NCI-H2196 (cell line): ENCODE data around the gene NCAPH2.

Source experiments
- DNase-seq: peaks from one replicate; lab custom pipeline; 2025; ENCODE audit not compliant: unreplicated experiment; lab: John Stamatoyannopoulos, UW

NCAPH2 gene

DNA sequence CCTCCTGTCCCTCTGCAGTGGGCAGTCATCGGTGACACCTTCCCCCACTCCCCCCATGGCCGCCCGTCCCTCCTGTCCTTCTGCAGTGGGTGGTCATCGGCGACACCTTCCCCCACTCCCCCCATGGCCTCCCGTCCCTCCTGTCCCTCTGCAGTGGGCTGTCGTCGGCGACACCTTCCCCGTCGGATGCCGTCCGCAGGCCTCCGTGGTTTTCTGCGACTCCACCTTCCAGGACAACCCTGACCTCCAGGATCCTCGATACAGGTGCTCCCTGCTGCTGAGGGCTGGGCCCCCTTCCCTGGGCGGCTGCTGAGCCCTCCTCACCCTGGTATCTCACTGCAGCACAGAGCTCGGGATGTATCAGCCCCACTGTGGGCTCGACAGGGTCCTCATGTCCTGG is 19.1 kb upstream of the NCAPH2 start:
- no peak for DNase-seq

DNA sequence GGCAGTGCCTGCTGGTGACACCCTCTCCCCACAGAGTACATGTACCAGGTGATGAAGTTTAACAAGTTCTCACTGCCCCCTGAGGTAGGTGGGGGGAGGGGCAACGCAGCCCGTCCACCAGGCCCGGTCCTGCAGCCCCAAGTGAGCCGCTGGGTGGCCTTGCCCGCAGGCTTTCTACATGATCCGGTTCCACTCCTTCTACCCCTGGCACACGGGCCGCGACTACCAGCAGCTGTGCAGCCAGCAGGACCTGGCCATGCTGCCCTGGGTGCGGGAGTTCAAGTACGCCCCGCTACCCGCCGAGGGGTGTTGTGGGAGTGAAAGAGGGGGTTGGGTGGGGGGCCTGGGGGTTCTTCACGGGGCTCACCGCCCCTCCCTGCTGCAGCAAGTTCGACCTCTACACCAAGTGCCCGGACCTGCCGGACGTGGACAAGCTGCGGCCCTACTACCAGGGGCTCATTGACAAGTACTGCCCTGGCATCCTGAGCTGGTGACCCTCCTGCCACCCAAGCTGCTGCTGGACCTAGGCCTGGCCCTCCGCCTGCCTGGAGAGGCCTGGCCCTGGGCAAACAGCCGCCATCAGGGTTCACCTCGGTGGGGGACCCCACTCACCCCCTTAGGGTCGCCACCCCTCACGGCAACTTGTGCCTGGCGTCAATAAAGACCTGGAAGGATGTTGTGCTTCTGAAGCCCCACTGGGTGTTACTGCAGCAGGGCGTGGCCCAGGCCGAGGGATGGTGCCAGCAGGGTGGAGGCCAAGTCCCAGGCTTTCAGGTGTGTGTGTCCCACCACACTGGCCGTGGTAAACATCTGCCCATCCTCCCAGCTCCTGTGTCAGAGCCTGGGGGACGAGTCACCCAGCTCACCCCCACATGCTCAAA is 18.4 kb upstream of the NCAPH2 start:
- no peak for DNase-seq

DNA sequence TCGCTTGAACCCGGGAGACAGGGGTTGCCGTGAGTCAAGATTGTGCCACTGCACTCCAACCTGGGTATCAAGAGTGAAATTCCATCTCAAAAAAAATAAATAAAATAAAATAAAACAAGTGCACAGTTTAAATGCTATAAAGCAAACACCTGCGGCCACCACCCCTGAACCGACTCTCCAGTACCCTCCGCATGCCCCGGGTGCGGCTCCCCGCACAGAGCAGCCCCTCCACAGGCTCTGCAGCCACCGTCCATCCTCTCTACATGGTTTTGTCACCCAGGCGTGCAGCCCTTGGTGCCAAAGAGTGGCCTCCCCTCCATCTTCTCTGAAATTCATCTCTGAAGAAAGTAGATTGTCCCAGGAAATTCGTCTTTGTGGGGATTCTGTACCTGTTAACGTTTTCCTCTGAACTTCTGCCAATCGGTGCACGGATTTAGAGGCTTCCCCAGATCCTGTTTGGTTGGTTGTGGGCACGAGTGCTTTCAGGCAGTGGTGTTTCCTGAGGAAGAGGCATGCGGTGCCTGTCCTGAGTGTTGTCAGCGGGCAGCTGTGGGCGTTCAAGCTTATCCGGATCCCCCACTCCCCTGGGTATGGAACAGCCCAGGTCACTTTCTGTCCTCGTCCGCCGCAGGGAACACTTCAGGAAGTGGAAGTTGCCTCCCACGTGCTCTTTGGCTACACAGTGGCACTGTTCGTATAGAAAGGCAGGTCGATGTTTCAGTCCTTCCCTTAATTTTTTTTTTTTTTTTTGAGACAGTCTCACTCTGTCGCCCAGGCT is 17.3 kb upstream of the NCAPH2 start:
- no peak for DNase-seq

DNA sequence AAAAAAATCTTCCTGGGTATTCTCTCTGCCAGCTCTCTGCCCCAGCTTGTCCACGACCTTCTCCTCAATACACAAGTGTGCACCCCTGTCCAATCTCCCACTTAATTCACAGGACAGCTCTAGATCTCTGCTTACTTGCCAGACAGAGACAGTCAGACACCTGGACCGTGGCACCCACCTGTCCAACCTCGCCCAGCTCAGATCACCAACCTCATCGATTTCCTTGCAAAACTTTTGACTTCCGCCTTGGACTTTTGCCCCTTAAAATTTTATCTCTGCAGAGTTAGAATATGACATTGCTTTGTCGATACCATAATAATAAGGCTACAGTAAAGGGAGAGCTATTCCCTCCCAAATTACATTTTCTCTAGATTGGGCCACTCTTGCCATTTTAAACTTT is 10.9 kb upstream of the NCAPH2 start:
- DNase-seq: no peak

DNA sequence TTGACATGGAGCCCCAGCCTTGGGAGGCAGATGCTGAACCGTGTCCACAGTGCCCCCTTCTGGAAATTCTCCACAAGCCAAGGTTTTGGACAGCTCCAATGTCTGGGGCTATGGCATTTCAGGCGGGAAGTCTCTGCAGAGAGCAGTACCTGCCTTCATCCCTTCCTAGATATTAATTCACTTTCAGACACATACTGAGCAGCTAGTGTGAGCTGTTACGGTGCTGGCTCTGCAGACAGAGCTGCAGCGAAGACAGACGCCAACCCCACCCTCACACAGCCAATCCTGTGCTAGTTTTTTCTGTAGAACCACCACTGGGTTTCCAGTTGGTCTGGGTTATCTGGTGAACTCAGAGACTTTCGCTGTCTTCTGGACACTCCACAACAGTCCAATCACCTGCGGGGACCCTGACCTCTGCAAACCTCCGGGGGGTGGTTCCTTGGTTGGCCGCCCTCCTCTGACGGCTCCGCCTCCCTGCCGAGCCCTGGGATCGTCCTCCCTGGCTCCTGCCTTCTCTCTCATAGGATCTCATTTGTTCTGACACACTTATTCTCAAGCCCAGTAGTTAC is 9.6 kb upstream of the NCAPH2 start:
- DNase-seq: peak; percentile 61

DNA sequence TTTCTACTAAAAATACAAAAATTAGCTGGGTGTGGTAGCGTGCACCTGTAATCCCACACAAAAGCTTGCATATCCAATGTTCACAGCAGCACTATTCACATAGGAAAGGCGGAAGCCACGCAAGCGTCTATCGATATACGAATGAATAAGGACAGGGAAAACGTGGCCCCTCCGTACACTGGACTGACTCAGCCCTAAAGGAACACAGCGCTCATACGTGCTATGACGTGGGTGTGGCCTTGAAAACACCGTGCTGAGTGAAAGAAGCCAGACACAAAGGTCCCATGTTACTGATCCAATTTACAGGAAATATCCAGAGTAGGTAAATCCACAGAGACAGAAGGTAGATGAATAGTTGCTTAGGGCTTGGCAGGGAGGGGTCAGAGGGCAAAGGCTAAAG is 7.6 kb upstream of the NCAPH2 start:
- no peak for DNase-seq

DNA sequence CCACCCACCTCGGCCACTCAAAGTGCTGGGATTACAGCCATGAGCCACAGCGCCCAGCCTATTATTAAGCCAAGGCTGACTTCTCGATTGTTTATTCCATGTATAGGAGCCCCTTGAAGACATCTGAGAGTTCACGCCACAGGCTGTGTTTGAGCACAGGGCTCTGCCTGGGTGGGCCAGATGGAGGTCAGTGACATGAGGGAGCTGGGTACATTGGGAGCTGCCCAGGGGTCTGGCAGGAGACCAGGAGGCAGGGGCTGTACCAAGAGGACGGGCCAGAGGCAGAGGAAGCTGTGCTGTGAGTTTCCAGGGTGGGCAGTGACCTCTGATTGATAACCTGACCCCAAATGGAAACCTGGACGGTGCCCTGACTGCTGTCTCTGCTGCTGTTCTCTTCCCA is 5.9 kb upstream of the NCAPH2 start:
- DNase-seq: no peak

DNA sequence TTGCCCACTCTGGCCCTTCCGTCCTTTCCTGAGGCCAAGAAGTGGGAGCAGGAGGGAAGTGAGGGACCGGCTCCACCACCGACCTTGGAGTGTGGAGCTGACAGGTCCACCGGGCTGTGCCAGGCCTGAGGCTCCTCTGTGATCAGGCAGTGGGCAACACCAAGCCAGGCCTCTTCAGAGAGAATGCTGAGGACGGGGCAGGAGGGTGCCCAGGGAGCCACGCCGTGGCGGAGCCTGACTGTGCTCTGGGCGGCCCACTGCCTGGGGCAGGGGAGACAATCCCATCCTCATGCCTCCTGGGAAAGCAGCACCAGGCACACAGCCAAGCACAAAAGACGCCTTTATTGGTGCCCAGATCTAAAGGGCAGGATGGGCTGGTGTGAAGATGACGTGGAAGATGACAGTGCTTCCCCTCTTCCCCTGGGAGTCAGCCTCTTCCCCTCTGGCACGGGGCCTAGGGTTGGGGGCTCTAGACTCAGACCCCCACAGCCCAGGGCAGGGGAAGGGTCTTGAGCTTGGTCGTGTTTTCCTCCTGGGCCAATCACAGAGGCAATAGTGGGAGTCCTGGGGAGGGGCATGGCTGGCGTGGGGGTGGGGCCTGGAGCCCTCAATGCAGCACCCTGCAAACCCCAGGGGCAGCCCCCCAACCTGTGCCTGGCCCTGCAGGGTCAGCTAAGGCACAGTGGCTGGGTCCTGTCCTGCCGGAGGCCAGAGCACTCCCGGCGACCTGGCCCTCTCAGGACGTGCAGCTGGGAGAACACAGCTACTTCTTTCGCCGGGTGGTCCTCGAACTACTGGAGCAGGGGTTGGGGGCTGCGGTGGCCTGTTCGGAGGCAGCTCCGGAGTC is 5.2 kb upstream of the NCAPH2 start:
- no peak for DNase-seq

DNA sequence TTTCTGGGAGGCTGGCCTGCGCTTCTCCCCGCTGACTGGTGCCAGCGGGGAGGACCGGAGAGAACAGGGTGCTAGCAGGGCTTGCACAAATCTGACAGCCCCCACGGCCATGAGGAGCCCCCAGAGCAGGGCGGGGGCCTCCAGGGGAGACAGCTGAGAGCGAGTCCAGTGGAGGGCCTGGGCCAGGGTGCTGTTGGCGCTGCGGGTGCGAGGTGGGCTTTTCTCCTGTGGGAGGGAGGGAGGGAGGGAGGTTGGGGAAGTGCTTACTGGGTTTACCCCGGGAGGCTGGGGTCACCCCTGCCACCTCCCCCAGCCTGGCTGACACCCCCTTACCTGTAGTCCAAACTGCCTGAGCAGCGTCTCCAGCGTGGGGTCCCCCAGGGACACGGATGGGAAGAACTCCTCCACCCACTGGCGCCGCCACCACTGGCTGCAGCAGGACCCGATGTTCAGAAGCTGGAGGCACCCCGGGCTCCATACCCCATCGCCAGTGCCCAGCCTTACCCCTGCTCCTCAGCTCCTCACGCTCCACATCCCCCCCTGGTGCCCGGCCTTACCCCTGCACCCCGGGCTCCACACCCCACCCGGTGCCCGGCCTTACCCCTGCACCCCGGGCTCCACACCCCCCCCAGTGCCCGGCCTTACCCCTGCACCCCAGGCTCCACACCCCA is 4.4 kb upstream of the NCAPH2 start:
- DNase-seq: no peak

DNA sequence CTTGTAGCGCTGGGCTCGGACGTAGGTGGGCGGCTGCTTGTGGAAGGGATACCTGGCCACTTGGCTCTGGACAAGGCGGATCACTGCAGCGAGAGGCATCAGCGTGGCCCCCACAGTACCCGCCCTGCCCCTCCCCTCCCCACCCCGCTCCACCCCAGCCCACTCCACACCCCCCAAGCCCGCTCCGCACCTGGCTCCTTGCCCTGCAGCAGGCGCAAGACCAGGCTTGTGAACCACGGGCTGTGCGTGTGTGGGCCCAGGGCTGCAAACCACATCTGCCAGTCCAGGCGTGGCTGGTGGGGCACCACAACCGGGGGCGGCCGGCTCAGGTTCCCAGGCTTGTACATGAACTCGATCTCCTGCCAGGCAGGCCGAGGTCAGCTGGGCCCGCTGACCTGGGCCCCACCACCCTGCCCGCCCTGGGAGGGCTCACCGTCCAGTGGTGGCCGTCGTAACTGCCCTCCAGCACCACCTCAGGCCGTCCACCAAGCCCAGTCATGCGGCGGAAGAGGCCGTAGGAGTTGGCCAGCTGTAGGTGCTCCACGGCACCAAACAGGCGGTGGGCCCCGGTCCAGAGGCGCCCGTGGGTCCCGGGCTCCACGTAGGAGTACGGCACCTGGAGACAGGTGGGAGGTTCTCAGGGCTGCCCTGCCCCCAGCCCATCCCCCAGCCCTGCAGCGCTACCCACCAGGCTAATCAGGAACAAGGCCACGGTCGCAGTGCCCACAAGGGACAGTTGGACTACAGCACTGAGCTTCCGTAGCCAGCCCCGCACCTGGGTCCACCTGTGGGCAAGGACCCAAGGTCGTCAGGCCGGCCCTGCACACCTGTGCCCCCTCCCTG is 3.4 kb upstream of the NCAPH2 start:
- no peak for DNase-seq

DNA sequence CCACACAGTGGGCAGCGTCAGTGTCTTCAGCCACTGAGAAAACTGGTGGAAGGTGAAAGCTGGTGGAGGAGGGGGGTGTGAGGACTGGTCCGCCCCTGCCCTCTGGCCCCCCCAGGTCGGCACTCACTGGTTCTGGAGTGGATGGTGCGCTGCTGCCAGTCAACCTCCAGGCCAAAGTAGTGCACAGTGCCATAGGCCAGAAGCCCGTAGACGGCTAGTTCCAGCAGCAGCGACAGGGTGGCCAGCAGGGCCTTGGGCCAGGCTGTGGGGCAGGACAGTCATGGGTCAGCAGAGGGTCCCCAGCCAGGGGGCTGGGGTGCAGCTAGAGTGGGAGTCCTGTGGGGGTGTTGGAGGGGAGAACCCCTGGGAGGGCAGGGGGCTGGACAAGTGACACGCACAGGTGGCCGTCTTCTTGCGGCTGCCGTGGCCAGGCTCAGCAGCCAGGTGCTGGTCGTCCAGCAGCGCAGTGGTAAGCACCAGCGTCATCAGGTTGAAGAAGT is 2.7 kb upstream of the NCAPH2 start:
- no peak for DNase-seq

DNA sequence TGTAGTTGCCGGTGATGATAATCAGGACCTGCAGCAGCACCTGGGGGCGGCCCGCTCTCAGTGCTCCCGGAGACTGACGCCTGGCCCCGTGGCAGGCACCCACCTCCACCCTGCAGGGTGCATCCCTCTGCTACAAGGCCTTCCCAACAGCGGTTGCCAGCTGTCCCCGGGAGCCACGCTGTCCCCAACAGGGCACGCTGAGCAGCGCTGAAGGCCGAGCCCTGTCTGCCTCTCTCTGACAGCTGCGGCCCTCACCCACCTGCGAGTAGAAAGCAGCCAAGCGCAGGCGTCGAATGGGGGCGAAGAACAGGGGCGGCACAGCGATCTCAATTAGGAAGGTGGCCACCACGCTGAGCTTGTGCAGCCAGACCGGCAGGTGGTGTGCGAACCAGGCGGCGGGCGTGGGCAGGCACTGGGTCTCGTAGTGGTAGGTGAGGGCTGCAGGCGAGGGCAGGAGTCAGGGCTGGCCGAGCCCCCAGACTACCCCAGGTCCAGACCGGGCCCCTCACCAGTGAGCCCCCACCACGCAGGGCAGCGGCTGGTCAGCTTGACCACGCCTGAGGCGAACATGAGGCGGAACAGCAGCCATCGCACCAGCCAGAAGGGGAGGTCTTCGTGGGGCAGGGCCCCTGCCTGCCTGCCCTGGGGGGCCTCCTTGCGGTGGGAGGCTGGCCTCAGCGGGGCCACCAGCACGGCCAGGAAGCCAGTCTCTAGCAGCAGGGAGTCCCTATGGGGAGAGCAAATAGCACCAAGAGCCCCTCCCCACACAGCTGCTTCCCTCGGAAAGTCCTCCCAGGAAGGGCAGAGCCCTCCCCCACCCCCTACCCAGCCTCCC is 2.0 kb upstream of the NCAPH2 start:
- DNase-seq: no peak

DNA sequence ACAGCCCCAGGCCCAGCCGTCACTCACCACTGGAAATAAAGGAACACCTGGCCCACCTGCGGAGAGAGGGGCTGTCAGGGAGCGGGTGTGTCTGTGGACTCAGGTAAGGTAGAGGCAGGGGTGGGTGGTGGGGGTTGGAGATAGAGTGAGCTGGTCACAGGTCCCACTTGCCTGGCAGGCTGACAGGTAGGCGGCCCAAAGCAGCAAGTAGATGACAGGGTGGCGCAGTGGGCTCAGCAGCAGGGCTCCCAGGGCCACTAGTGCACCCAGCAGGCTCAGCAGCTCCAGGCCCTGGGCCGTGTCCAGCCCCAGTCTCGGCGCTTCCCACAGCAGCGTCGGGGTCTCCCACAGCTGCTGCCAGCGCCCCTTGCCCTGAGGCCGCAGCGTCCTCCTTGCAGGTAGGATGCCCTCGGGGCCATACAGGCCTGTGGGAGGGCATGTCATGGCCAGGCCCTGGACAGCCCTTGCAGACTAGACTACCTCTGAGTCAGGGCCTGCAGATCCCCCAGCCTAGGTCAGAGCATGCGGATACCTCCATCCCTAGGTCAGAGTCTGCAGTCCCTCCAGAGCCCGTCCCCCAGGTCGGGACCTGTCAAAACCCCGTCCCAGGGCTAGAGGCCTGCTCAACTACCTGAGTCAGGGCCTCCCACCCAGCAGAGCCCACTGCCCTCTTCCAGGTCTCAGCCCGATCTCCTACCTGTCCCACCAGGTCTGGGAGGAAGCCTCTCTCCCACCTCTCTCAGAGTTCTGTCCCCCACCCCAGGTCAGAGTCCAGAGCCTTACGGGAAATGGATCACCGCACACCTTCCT is 1.2 kb upstream of the NCAPH2 start:
- DNase-seq: no peak

DNA sequence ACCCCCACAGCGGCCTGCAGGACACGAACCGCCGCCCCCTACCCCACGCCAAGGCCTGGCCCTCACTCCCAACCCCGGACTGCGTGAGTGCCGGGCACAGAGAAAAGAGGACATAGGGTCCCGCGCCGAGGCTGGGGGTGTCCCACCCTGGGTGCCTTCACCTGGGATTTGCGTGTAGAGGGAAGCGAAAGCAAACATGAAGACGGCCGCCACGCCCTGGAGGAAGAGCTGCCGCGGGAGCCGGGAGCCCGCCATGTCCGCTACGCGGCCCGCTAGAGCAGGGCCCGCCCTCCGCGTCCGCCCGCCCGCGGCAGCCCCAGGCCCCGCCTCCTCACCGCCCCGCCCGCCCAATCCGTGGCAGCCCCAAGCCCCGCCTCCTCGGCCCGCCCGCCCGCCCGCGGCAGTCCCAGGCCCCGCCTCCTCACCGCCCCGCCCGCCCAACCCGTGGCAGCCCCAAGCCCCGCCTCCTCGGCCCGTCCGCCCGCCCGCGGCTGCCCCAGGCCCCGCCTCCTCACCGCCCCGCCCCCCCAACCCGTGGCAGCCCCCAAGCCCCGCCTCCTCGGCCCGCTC is 518 bp upstream of the NCAPH2 start, which contains the start of gene LMF2:
Gene LMF2, minus strand, starts transcription at position 282 of the 570 bp plus-strand sequence. Its CDS starts 27 bp downstream, at position 255.
- peak; percentile 84 for DNase-seq

DNA sequence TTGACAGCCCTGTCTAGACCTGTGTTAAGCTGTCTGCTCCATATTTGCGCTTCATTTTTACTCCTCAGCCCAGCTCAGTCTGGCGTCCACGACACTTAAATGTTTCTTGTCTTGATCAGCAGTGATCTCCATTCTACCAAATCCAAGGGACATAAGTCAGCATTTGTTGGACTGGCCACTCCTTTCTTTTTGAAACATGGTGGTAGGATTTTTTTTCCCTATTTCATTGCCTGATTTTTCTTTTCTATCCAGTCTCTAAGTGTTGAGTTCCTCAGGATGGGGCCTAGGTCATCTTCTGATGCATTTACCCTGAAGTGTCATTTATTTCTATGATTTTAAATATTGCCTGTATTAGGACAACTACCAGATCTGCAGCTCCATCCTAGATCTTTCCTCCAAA is 873 bp downstream of the NCAPH2 start:
- no peak for DNase-seq

DNA sequence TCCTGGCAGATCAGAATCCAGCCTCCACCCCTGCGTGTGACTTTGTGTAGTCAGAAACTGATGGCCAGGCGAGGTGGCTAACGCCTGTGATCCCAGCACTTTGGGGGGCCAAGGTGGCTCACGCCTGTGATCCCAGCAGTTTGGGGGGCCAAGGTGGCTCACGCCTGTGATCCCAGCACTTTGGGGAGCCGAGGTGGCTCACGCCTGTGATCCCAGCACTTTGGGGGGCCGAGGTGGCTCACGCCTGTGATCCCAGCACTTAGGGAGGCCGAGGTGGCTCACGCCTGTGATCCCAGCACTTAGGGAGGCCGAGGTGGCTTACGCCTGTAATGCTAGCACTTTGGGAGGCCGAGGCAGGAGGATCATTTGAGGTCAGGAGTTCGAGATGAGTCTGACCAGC is 5.2 kb downstream of the NCAPH2 start:
- no peak for DNase-seq

DNA sequence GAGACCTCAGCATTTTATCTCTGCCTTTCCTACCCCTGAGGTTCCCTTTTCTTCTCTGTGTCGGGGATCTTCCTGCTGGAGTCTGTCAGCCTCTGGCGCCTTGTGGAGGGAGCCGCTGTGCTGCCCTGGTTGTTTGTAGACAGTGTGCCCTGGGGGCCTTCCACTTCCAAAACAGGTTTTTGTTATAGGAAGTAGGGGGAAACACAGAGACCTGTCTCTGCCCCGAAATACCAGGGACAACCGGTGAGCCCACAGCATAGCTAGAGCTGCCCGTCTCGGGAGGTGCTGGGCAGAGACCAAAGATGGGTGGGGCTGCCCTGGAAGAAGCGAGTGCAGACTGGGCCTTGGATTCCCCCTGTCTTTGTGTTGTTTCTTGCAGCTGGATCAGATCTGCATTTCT is 8.0 kb downstream of the NCAPH2 start:
- DNase-seq: no peak
